Measurements from ENCODE around the gene PID1.

Gene PID1

DNA sequence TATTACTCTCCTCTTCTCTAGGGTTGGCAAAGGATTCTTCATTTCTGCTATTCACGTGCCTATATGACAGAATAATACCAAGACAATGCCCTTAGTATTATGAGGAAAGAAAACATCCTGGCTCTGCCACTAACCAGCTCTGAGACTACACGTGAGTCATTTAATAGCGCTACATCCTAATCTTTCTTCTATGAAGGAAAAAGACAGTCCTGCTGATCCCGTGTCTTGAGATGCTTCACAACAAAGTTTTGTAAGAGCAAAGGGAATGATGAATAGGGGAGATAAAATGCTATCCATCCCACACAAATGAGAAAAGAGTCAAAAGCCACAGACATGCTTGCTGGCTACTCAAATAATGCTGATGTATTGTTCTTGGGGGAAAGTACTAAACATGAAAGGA, 152.8 kb downstream of the PID1 start:
- TF ChIP-seq, protein P1, sequence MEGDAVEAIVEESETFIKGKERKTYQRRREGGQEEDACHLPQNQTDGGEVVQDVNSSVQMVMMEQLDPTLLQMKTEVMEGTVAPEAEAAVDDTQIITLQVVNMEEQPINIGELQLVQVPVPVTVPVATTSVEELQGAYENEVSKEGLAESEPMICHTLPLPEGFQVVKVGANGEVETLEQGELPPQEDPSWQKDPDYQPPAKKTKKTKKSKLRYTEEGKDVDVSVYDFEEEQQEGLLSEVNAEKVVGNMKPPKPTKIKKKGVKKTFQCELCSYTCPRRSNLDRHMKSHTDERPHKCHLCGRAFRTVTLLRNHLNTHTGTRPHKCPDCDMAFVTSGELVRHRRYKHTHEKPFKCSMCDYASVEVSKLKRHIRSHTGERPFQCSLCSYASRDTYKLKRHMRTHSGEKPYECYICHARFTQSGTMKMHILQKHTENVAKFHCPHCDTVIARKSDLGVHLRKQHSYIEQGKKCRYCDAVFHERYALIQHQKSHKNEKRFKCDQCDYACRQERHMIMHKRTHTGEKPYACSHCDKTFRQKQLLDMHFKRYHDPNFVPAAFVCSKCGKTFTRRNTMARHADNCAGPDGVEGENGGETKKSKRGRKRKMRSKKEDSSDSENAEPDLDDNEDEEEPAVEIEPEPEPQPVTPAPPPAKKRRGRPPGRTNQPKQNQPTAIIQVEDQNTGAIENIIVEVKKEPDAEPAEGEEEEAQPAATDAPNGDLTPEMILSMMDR (IDR thresholded peaks at IDR 0.05), result no peak
- Histone ChIP-seq H3K4me3 (no peak overlapping the region), H3K9me3 (no peaks in the 10 kb centered on the region), H3K4me1 (no peaks in the 10 kb centered on the region), H3K36me3 (no peaks in the 10 kb centered on the region), H3K27me3 (no peaks in the 10 kb centered on the region), H3K27ac (no peak overlapping the region)
- DNase-seq, result no peak
- intact Hi-C loops (cut with DNase I; ENCODE audit: low total_unique reads), result no loop called here

DNA sequence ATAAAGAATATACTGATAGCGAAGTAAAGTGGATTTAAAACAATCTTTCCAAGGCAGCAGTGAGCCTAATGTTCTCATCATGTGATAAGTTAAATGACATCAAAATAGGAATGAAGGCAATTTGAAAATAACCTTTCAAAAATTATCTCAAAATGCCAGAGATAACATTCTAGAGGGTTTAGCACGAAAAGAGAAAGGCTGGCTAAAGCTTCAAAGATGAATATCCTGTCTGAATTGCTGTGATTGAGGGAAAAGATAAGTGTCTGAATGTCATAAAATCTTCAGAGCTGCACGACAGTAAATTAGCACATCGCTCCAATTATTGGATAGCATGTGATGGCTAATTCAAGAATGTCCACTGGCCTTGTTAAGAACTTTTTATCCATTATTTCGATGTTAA, 159.3 kb downstream of the PID1 start:
- H3K9me3 ChIP-seq, result no peaks in the 10 kb centered on the region
- TF ChIP-seq, protein P1 (IDR thresholded peaks at IDR 0.05), result no peak

DNA sequence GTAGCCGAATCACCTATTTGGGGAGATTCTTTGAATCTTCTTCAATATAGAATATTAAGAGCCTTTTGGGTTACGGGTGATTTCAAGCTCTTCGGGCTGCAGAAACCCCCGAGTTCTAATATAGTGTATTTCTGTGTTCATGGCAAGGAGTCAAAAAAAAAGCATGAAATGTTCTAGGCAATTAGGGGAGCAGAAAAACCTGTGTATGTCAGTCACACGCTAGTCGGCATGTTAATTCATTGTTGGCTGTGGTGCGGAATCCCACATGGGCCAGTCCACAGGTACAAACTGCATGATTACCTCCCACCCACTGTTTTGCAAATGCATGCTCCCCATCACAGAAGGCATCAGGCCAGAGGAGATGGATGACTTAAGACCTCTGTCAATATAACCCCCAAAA, 161.9 kb downstream of the PID1 start:
- TF ChIP-seq, protein P1 (IDR thresholded peaks at IDR 0.05), result no peak
- Histone ChIP-seq H3K4me1 (no peaks in the 10 kb centered on the region), H3K9me3 (no peaks in the 10 kb centered on the region), H3K27ac (no peak overlapping the region), H3K4me3 (no peak overlapping the region), H3K36me3 (no peaks in the 10 kb centered on the region), H3K27me3 (no peaks in the 10 kb centered on the region)
- intact Hi-C loops (cut with DNase I; ENCODE audit: low total_unique reads), result no loop called here
- DNase-seq, result no peak

More for the DNA sequence above, 159.3 kb downstream of the PID1 start:
- DNase-seq, result no peak
- intact Hi-C loops (cut with DNase I; ENCODE audit: low total_unique reads), result no loop called here
- Histone ChIP-seq H3K36me3 (no peaks in the 10 kb centered on the region), H3K27me3 (no peaks in the 10 kb centered on the region), H3K27ac (no peak overlapping the region), H3K4me3 (no peak overlapping the region), H3K4me1 (no peaks in the 10 kb centered on the region)

DNA sequence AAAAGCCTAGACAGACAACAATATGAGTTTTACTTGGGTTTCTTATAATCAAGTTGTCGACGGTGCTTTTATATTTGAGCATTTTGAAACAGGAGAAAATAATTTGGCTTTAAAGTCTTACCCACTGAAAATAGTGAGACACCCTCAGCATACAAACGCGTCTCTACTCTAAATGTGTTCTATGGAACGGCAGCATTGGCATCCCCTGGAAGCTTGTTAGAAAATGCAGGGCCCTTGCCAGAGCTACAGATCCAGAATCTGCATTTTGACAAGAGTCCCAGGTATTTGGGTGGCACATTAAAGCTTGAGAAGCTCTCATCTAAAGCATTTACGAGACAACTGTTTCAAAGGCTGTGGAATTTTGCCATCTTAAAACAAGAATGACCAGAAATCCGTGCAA, 163.5 kb downstream of the PID1 start:
- Histone ChIP-seq H3K4me3 (no peak overlapping the region), H3K36me3 (no peaks in the 10 kb centered on the region), H3K9me3 (no peaks in the 10 kb centered on the region), H3K27ac (no peak overlapping the region), H3K27me3 (no peaks in the 10 kb centered on the region), H3K4me1 (no peaks in the 10 kb centered on the region)
- DNase-seq, result no peak
- intact Hi-C loops (cut with DNase I; ENCODE audit: low total_unique reads), result no loop called here
- TF ChIP-seq, protein P1 (IDR thresholded peaks at IDR 0.05), result no peak

DNA sequence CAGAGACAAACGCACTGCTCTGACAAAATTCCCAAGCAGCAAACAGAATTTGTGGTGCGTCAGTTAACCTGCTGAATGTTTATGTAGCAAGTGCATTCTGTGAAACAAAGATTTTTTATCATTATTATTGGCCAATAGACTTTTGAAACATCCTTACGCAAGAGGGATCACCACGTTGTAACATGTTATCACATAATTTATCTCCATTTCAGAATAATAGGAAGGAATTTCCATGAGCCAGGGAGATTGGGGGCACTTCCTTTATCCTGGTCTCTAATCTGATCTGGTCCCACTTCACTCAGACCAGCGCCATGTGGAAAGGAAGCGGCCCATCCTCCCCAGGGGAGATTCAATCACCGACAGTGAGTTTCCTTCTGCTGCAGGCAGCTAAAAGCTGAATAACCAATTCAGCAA, 166.1 kb downstream of the PID1 start:
- Histone ChIP-seq H3K4me1 (no peaks in the 10 kb centered on the region), H3K27me3 (no peaks in the 10 kb centered on the region), H3K9me3 (no peaks in the 10 kb centered on the region), H3K36me3 (no peaks in the 10 kb centered on the region), H3K4me3 (no peak overlapping the region), H3K27ac (no peak overlapping the region)
- TF ChIP-seq, protein P1 (IDR thresholded peaks at IDR 0.05), result no peak
- intact Hi-C loops (cut with DNase I; ENCODE audit: low total_unique reads), result no loop called here
- no peak for DNase-seq

DNA sequence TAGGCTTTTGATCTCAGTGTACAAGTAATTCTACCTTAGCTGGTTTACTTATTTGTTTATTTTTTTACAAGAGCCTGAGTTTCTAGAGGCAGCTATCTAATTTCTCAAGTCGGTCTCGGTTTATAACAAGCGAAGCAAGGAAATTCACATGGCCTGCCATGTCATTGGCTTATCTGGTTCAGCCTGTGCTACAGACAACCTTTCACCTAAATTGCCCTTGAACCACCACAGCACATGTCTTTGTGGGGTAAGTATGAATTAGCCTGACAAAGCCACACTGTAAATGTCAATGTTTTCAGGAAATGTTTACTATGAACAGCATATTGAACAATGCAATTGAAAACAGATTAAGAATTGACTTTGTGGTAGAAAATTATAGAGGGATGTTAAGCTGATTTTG, 167.1 kb downstream of the PID1 start:
- intact Hi-C loops (cut with DNase I; ENCODE audit: low total_unique reads), result no loop called here
- TF ChIP-seq, protein P1 (IDR thresholded peaks at IDR 0.05), result no peak
- Histone ChIP-seq H3K27me3 (no peaks in the 10 kb centered on the region), H3K36me3 (no peaks in the 10 kb centered on the region), H3K4me1 (peaks cover 0 to 5% (median 0%) of the 10 kb centered on the region in 4 donors), H3K4me3 (no peak overlapping the region), H3K9me3 (no peaks in the 10 kb centered on the region), H3K27ac (no peak overlapping the region)
- DNase-seq, result no peak

All from tibial artery (tissue), 4 donors.